Measurements from ENCODE around the gene MAPK8. TPM values are rescaled to one million over a fixed set of nuclear protein-coding genes. Genes with fewer than 3 reads are reported as not detected.

MAPK8 gene
- total RNA-seq, 1 experiment from 2014 or later: 83.3 TPM

DNA sequence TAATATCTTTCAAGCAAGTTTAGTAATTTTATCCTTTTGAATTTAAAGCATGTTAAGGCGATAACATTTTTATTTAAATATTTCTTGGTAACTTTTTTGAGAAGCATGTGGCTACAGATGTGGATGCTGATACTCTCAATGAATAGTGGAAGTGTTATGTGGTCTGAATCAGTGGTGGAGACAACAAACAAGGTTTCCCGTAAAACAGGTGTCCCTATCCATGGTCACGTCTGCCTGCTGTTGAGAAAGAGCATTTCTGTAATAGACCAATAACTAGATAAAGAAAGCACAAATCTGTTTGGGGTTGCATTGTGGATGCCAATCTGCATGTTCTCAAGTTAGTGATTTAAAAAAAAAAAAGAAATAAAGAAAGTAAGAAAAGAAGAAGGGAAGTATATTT lies 13.9 kb upstream of the MAPK8 start:
- no TSS peak for BruUV-seq (replicated peaks)
- no peaks in the 10 kb centered on the region for H3K4me1 Mint-ChIP-seq (ENCODE audit: low read depth, unreplicated experiment)
- no peaks in the 10 kb centered on the region for H3K36me3 Mint-ChIP-seq (ENCODE audit: insufficient read depth, unreplicated experiment)
- POLR2A ChIA-PET: no interaction called here
- no peak overlapping the region for H3K4me3 Mint-ChIP-seq (ENCODE audit: unreplicated experiment)
- Histone ChIP-seq H3K4me3 (ENCODE audit: low read depth, low read length) (no peak overlapping the region), H3K27me3 (replicated peaks; ENCODE audit: control insufficient read depth, insufficient read depth, low read length) (no peaks in the 10 kb centered on the region), H3K9me3 (no peaks in the 10 kb centered on the region), H3K36me3 (ENCODE audit: control insufficient read depth, insufficient read depth, low read length) (no peaks in the 10 kb centered on the region), H3K4me1 (no peaks in the 10 kb centered on the region)
- CTCF ChIA-PET: no interaction called here
- no peak overlapping the region for H3K27ac Mint-ChIP-seq (ENCODE audit: unreplicated experiment)
- H3K27me3 Mint-ChIP-seq (ENCODE audit: insufficient read depth, unreplicated experiment): no peaks in the 10 kb centered on the region
- intact Hi-C loops (cut with micrococcal nuclease; ENCODE audit: unreplicated experiment): no loop called here
- TF ChIP-seq, protein P1, sequence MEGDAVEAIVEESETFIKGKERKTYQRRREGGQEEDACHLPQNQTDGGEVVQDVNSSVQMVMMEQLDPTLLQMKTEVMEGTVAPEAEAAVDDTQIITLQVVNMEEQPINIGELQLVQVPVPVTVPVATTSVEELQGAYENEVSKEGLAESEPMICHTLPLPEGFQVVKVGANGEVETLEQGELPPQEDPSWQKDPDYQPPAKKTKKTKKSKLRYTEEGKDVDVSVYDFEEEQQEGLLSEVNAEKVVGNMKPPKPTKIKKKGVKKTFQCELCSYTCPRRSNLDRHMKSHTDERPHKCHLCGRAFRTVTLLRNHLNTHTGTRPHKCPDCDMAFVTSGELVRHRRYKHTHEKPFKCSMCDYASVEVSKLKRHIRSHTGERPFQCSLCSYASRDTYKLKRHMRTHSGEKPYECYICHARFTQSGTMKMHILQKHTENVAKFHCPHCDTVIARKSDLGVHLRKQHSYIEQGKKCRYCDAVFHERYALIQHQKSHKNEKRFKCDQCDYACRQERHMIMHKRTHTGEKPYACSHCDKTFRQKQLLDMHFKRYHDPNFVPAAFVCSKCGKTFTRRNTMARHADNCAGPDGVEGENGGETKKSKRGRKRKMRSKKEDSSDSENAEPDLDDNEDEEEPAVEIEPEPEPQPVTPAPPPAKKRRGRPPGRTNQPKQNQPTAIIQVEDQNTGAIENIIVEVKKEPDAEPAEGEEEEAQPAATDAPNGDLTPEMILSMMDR (IDR thresholded peaks at IDR 0.05; ENCODE audit: insufficient read depth in 1 of 2, low read depth in 1 of 2, low read length in 1 of 2, severe bottlenecking in 1 of 2, unreplicated experiment in 1 of 2): no peak
- peaks cover 15% of the 10 kb centered on the region for H3K9me3 Mint-ChIP-seq (ENCODE audit: unreplicated experiment)
- no peak for DNase-seq

DNA sequence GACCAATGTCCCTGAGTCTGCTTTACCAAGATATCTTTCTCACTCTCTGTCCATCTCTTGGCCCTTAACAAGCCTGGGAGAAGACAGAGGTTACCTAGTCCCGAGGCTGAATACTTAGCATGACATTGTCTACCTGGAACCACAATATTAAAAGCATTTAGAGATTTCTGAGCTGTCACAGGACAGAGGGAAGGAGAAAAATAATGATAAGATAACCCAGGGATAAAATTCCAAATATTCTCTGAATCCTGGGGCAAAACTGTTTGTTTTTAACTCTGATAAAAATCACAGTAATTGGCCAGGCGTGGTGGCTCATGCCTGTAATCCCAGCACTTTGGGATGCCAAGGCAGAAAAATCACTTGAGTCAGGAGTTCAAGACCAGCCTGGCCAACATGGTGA lies 12.0 kb upstream of the MAPK8 start:
- H3K4me1 ChIP-seq: no peaks in the 10 kb centered on the region
- no peak overlapping the region for H3K27ac Mint-ChIP-seq (ENCODE audit: unreplicated experiment)
- CTCF ChIA-PET: interaction anchor here (0.5 kb wide), 1 partner anchor 72 kb away, joined by 3 read pairs; no protein-coding TSS in a partner anchor

DNA sequence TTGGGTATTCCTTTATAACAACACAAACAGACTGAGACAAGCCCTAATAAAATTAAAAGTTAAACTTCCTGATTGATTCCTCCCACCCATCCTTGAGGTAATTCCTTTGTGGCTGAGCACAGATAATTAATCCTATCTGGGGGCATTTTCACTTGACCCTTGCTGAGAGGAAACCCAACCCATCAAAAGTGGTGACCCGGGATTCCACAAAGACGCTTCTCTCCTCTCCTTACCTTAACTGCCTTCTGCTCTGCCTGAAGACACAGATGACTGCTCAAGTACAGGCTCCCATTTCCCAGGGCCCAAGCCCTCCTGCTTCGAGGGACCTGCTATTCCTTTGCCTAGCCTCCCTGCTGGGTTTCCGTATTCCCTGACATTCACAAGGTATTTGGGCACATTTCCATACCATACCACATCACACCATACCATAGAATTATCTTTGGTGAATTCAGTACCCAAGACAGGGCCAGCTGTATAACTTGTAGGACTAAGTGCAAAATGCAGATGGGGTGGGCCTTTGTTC lies 9.8 kb upstream of the MAPK8 start:
- no TSS peak for BruUV-seq (replicated peaks)
- Mint-ChIP-seq H3K9me3 (ENCODE audit: unreplicated experiment) (peaks cover 15% of the 10 kb centered on the region), H3K27me3 (ENCODE audit: insufficient read depth, unreplicated experiment) (peaks cover 4% of the 10 kb centered on the region), H3K36me3 (ENCODE audit: insufficient read depth, unreplicated experiment) (no peaks in the 10 kb centered on the region), H3K27ac (ENCODE audit: unreplicated experiment) (no peak overlapping the region), H3K4me1 (ENCODE audit: low read depth, unreplicated experiment) (no peaks in the 10 kb centered on the region), H3K4me3 (ENCODE audit: unreplicated experiment) (no peak overlapping the region)
- no peaks in the 10 kb centered on the region for H3K36me3 ChIP-seq (ENCODE audit: control insufficient read depth, insufficient read depth, low read length)
- H3K4me1 ChIP-seq: no peaks in the 10 kb centered on the region
- intact Hi-C loops (cut with micrococcal nuclease; ENCODE audit: unreplicated experiment): no loop called here
- DNase-seq: no peak
- H3K27me3 ChIP-seq (replicated peaks; ENCODE audit: control insufficient read depth, insufficient read depth, low read length): no peaks in the 10 kb centered on the region; the same call in 1 of the 2 replicates
- CTCF ChIA-PET: no interaction called here
- POLR2A ChIA-PET: no interaction called here
- TF ChIP-seq, protein P1 (IDR thresholded peaks at IDR 0.05; ENCODE audit: insufficient read depth in 1 of 2, low read depth in 1 of 2, low read length in 1 of 2, severe bottlenecking in 1 of 2, unreplicated experiment in 1 of 2): no peak
- no peaks in the 10 kb centered on the region for H3K9me3 ChIP-seq
- no peak overlapping the region for H3K4me3 ChIP-seq (ENCODE audit: low read depth, low read length)

More for the DNA sequence above, 12.0 kb upstream of the MAPK8 start:
- Mint-ChIP-seq H3K36me3 (ENCODE audit: insufficient read depth, unreplicated experiment) (no peaks in the 10 kb centered on the region), H3K4me1 (ENCODE audit: low read depth, unreplicated experiment) (no peaks in the 10 kb centered on the region), H3K27me3 (ENCODE audit: insufficient read depth, unreplicated experiment) (peaks cover 4% of the 10 kb centered on the region), H3K9me3 (ENCODE audit: unreplicated experiment) (peaks cover 15% of the 10 kb centered on the region), H3K4me3 (ENCODE audit: unreplicated experiment) (no peak overlapping the region)
- Histone ChIP-seq H3K9me3 (no peaks in the 10 kb centered on the region), H3K4me3 (ENCODE audit: low read depth, low read length) (no peak overlapping the region), H3K36me3 (ENCODE audit: control insufficient read depth, insufficient read depth, low read length) (no peaks in the 10 kb centered on the region), H3K27me3 (replicated peaks; ENCODE audit: control insufficient read depth, insufficient read depth, low read length) (no peaks in the 10 kb centered on the region; the same call in 1 of the 2 replicates)
- no TSS peak for BruUV-seq (replicated peaks)
- POLR2A ChIA-PET: no interaction called here
- no peak for DNase-seq
- TF ChIP-seq, protein P1 (IDR thresholded peaks at IDR 0.05; ENCODE audit: insufficient read depth in 1 of 2, low read depth in 1 of 2, low read length in 1 of 2, severe bottlenecking in 1 of 2, unreplicated experiment in 1 of 2): no peak
- intact Hi-C loops (cut with micrococcal nuclease; ENCODE audit: unreplicated experiment): no loop called here
